GM19043 (cell line): ENCODE data around the gene RABGAP1L.
"Not testable (repeated sequence)": the region's sequence is repeated elsewhere in the genome, so short reads cannot be mapped to it uniquely, and the experiment has no call there.

Experiments
- ATAC-seq: cut with Tn5 transposase; IDR thresholded peaks from one replicate; pipeline ENCODE4 v1.9.1; 2021; ENCODE audit warnings: low read depth; ENCODE audit not compliant: unreplicated experiment

The RABGAP1L gene

GRCh38 chr1:175040324-175040879 is 881.1 kb downstream of the RABGAP1L start:
- no peak for ATAC-seq

- ATAC-seq = no peak
Measured at GRCh38 chr1:175042650-175043049, 883.3 kb downstream of the RABGAP1L start.

- ATAC-seq = no peak
Measured at GRCh38 chr1:175043824-175044223, 884.5 kb downstream of the RABGAP1L start.

DNA sequence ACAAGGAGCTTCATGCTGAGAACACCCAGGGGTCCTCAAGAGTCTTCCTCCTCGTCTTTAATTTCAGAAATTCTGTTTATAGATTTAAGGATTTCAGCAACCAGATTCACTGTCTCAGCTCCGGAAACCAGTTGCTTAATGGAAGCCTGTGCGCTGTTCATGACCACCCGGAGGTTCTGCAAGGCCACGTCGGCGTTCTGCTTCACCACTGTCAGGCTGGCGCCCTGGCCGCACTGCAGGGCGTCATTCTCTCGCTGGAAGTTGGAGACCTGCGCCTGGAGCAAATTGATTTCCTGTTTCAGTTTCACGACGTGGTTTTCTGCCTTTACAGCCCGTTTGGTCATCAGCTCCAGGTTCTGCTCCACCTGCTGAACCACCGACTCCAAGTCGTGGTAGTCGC is 885.3 kb downstream of the RABGAP1L start:
- ATAC-seq = not testable (repeated sequence)
